ENCODE data around the gene KLRC2. TPM values are rescaled to one million over a fixed set of nuclear protein-coding genes. Genes with fewer than 3 reads are reported as not detected.
"Not testable (repeated sequence)": the region's sequence is repeated elsewhere in the genome, so short reads cannot be mapped to it uniquely, and the experiment has no call there.

The KLRC2 gene
- polyA plus RNA-seq, 3 donors: not detected

- Histone ChIP-seq H3K4me3 (replicated peaks in 1 of 3; ENCODE audit: low read depth in 2 of 3, low read length in 3 of 3) (no peak within 1 kb of the TSS), H3K4me1 (ENCODE audit: control insufficient read depth in 1 of 2, insufficient read depth in 2 of 2, low read length in 2 of 2) (no peaks in the 10 kb centered on the region), H4K20me1 (ENCODE audit: insufficient read depth, low read length) (no peaks in the 10 kb centered on the region), H3K36me3 (replicated peaks in 1 of 2; ENCODE audit: control insufficient read depth in 1 of 2, insufficient read depth in 2 of 2, low read length in 2 of 2) (no peaks in the 10 kb centered on the region), H3K27me3 (ENCODE audit: control insufficient read depth in 2 of 2, insufficient read depth in 2 of 2, low read length in 2 of 2) (no peaks in the 10 kb centered on the region), H3K4me2 (replicated peaks; ENCODE audit: extremely low read depth, low read length, poor library complexity, severe bottlenecking) (no peak within 1 kb of the TSS), H2AFZ (ENCODE audit: insufficient read depth, low read depth, low read length, poor library complexity, severe bottlenecking) (no peak within 1 kb of the TSS), H3K79me2 (ENCODE audit: insufficient read depth, low read length) (no peaks in the 10 kb centered on the region), H3K9me3 (replicated peaks in 1 of 2; ENCODE audit: control insufficient read depth in 1 of 2, insufficient read depth in 1 of 2, low read length in 2 of 2) (peaks cover 17% of the 10 kb centered on the region in 2 donors), H3K27ac (ENCODE audit: low read depth in 1 of 2, low read length in 2 of 2) (no peak within 1 kb of the TSS), H3K9ac (ENCODE audit: insufficient read depth, low read length, poor library complexity, severe bottlenecking) (no peak within 1 kb of the TSS)
- no peaks in the 10 kb centered on the region for H3K4me1 Mint-ChIP-seq
- H3K27ac Mint-ChIP-seq: no peak within 1 kb of the TSS
- no peak for DNase-seq
- H3K4me3 Mint-ChIP-seq: no peak within 1 kb of the TSS
- H3K9me3 Mint-ChIP-seq: peaks cover 14 to 32% (median 20%) of the 10 kb centered on the region in 7 donors
- no peaks in the 10 kb centered on the region for H3K36me3 Mint-ChIP-seq
- TF ChIP-seq CTCF (IDR thresholded peaks at IDR 0.05): no peak
- H3K27me3 Mint-ChIP-seq (ENCODE audit: low read depth in 3 of 3): peaks cover 0 to 6% (median 0%) of the 10 kb centered on the region in 3 donors
- WGBS (ENCODE audit: insufficient coverage): no CpG with 5 or more reads among the region's 2 CpGs
- intact Hi-C loops (cut with micrococcal nuclease): no loop called here
Observed at GRCh38 chr12:10453156-10453555, 17.3 kb upstream of the KLRC2 start, which contains the start of gene KLRC1. KLRC1 (minus strand) TSS chr12:10453377; CDS start chr12:10451156, 2,221 bp downstream.

GRCh38 chr12:10448236-10448635 lies 12.4 kb upstream of the KLRC2 start:
- TF ChIP-seq CTCF (IDR thresholded peaks at IDR 0.05): no peak
- Histone ChIP-seq H4K20me1 (ENCODE audit: insufficient read depth, low read length) (no peaks in the 10 kb centered on the region), H3K36me3 (replicated peaks in 1 of 2; ENCODE audit: control insufficient read depth in 1 of 2, insufficient read depth in 2 of 2, low read length in 2 of 2) (no peaks in the 10 kb centered on the region), H3K4me1 (ENCODE audit: control insufficient read depth in 1 of 2, insufficient read depth in 2 of 2, low read length in 2 of 2) (no peaks in the 10 kb centered on the region), H3K27me3 (ENCODE audit: control insufficient read depth in 2 of 2, insufficient read depth in 2 of 2, low read length in 2 of 2) (no peaks in the 10 kb centered on the region), H3K9ac (ENCODE audit: insufficient read depth, low read length, poor library complexity, severe bottlenecking) (no peak overlapping the region), H3K4me2 (replicated peaks; ENCODE audit: extremely low read depth, low read length, poor library complexity, severe bottlenecking) (no peak overlapping the region), H2AFZ (ENCODE audit: insufficient read depth, low read depth, low read length, poor library complexity, severe bottlenecking) (no peak overlapping the region), H3K4me3 (replicated peaks in 1 of 3; ENCODE audit: low read depth in 2 of 3, low read length in 3 of 3) (no peak overlapping the region), H3K27ac (ENCODE audit: low read depth in 1 of 2, low read length in 2 of 2) (no peak overlapping the region), H3K79me2 (ENCODE audit: insufficient read depth, low read length) (no peaks in the 10 kb centered on the region), H3K9me3 (replicated peaks in 1 of 2; ENCODE audit: control insufficient read depth in 1 of 2, insufficient read depth in 1 of 2, low read length in 2 of 2) (no peaks in the 10 kb centered on the region)
- H3K27ac Mint-ChIP-seq: no peak overlapping the region
- no peaks in the 10 kb centered on the region for H3K36me3 Mint-ChIP-seq
- DNase-seq: no peak
- intact Hi-C loops (cut with micrococcal nuclease): no loop called here
- H3K4me3 Mint-ChIP-seq: no peak overlapping the region
- WGBS (ENCODE audit: insufficient coverage): no CpG with 5 or more reads among the region's 4 CpGs
- peaks cover 0 to 6% (median 2%) of the 10 kb centered on the region in 3 donors for H3K27me3 Mint-ChIP-seq (ENCODE audit: low read depth in 3 of 3)
- H3K9me3 Mint-ChIP-seq: peaks cover 0 to 4% (median 0%) of the 10 kb centered on the region in 7 donors
- H3K4me1 Mint-ChIP-seq: no peaks in the 10 kb centered on the region

- H3K4me3 Mint-ChIP-seq; H3K27ac Mint-ChIP-seq; H3K4me1 Mint-ChIP-seq; H4K20me1 ChIP-seq (ENCODE audit: insufficient read depth, low read length); H3K36me3 ChIP-seq (replicated peaks in 1 of 2; ENCODE audit: control insufficient read depth in 1 of 2, insufficient read depth in 2 of 2, low read length in 2 of 2); H3K36me3 Mint-ChIP-seq; H3K9ac ChIP-seq (ENCODE audit: insufficient read depth, low read length, poor library complexity, severe bottlenecking); H3K4me2 ChIP-seq (replicated peaks; ENCODE audit: extremely low read depth, low read length, poor library complexity, severe bottlenecking); H3K27ac ChIP-seq (ENCODE audit: low read depth in 1 of 2, low read length in 2 of 2); H3K9me3 ChIP-seq (replicated peaks in 1 of 2; ENCODE audit: control insufficient read depth in 1 of 2, insufficient read depth in 1 of 2, low read length in 2 of 2); H3K4me3 ChIP-seq (replicated peaks in 1 of 3; ENCODE audit: low read depth in 2 of 3, low read length in 3 of 3); H3K9me3 Mint-ChIP-seq; H3K27me3 Mint-ChIP-seq (ENCODE audit: low read depth in 3 of 3); H2AFZ ChIP-seq (ENCODE audit: insufficient read depth, low read depth, low read length, poor library complexity, severe bottlenecking); H3K27me3 ChIP-seq (ENCODE audit: control insufficient read depth in 2 of 2, insufficient read depth in 2 of 2, low read length in 2 of 2); H3K4me1 ChIP-seq (ENCODE audit: control insufficient read depth in 1 of 2, insufficient read depth in 2 of 2, low read length in 2 of 2); H3K79me2 ChIP-seq (ENCODE audit: insufficient read depth, low read length); DNase-seq; intact Hi-C loops (cut with micrococcal nuclease): not testable (repeated sequence)
- no CpG with 5 or more reads among the region's 5 CpGs for WGBS (ENCODE audit: insufficient coverage)
Observed at GRCh38 chr12:10446052-10446451, 10.2 kb upstream of the KLRC2 start.
